ENCODE measurements around the gene PARD3.

DNA sequence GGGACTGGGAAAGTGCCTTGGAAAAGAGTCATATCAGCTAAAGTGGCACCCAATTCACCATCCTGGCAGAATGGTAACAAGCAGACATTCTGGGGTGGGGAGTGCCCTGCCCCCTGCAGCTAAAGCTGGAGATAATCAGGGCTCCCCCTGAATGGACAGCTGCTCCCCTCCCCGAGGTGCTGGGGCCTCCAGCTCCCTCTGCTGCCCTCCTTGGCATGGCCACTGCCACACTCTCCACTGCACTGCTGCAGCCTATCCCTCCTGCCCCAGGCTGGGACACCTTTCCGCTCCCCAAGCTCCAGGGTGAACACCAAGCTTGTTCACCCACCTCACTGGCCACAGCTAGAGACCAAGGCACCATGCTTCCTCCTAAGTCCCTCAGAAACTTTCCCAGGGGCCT, 9.8 kb upstream of the PARD3 start:
- TF ChIP-seq, protein P1, sequence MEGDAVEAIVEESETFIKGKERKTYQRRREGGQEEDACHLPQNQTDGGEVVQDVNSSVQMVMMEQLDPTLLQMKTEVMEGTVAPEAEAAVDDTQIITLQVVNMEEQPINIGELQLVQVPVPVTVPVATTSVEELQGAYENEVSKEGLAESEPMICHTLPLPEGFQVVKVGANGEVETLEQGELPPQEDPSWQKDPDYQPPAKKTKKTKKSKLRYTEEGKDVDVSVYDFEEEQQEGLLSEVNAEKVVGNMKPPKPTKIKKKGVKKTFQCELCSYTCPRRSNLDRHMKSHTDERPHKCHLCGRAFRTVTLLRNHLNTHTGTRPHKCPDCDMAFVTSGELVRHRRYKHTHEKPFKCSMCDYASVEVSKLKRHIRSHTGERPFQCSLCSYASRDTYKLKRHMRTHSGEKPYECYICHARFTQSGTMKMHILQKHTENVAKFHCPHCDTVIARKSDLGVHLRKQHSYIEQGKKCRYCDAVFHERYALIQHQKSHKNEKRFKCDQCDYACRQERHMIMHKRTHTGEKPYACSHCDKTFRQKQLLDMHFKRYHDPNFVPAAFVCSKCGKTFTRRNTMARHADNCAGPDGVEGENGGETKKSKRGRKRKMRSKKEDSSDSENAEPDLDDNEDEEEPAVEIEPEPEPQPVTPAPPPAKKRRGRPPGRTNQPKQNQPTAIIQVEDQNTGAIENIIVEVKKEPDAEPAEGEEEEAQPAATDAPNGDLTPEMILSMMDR (conservative IDR thresholded peaks at IDR 0.05): no peak
- TF ChIP-seq EZH2 (IDR thresholded peaks at IDR 0.05; ENCODE audit: low read depth): no peak
